22Rv1 (cell line): Measurements from ENCODE around the gene RNF144B.

Experiments
- H3K27ac ChIP-seq: fragments of 450-650 bp; 2 replicates; pipeline ENCODE4 v1.5.1; 2017
- ZFX ChIP-seq: fragments of 450-650 bp; IDR thresholded peaks from 2 replicates; pipeline ENCODE4 v1.6.1; 2017; ENCODE audit warnings: antibody characterized with exemption, borderline replicate concordance
- TF ChIP-seq, protein P1 (sequence below): fragments of 450-650 bp; IDR thresholded peaks from 2 replicates; pipeline ENCODE4 v1.5.1; 2017; ENCODE audit warnings: mild to moderate bottlenecking

RNF144B gene

DNA sequence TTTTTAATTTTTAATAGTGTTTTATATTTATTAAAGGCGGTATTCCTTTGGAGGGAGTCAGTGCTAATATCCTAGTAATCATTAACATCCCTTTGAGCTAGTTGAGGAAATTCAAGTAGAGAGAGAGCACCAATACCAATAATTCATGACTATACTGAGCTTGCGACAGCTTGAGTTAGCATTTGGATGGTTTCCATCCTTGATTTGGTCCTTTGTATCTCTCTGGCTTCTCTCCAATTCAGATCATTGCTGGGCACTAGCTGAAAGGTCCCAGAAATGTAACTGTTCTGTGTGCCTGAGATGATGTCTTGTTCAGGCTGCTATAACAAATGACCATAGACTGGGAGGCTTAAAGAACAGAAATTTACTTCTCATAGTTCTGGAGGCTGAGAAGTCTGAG is 77.0 kb downstream of the RNF144B start:
- peak overlapping the region; percentile 90 for H3K27ac ChIP-seq
- no peak for TF ChIP-seq ZFX

DNA sequence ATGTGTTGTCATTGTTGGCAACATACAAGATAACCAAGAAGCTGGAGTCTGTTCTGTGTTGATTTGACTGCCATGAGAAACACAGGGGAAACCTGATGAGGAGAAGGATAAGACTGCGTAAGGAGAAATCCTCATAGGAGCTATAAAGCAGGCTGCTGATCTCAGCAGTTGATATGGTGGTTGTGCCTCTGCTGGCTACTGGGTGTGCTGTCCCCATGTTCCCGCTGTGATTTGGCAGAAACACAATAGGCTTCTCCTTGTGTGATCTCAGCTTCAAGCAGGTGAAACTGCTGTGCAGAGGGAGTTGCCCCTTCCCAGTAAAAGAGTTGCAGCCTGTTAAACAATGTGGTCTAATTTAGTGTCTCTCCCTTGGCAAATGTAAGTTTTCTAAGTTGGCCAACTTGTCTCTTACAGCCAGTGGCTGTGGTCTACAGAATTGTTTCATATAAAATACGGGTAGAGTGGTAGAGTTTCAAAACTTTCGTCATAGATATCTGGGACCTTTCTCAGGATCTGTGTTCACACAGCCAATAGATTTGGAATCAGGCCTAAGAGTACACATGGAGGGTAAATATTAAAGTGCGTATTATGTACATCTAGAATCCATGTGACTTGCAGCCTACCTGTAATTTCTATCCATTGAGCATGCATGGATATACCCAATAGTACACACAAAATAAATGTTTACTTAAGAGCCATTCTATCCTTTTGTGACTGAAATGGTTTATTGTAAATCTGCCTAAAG is 78.4 kb downstream of the RNF144B start:
- peak overlapping the region; percentile 90 for H3K27ac ChIP-seq
- no peak for TF ChIP-seq ZFX
- TF ChIP-seq, protein P1, sequence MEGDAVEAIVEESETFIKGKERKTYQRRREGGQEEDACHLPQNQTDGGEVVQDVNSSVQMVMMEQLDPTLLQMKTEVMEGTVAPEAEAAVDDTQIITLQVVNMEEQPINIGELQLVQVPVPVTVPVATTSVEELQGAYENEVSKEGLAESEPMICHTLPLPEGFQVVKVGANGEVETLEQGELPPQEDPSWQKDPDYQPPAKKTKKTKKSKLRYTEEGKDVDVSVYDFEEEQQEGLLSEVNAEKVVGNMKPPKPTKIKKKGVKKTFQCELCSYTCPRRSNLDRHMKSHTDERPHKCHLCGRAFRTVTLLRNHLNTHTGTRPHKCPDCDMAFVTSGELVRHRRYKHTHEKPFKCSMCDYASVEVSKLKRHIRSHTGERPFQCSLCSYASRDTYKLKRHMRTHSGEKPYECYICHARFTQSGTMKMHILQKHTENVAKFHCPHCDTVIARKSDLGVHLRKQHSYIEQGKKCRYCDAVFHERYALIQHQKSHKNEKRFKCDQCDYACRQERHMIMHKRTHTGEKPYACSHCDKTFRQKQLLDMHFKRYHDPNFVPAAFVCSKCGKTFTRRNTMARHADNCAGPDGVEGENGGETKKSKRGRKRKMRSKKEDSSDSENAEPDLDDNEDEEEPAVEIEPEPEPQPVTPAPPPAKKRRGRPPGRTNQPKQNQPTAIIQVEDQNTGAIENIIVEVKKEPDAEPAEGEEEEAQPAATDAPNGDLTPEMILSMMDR = 0 out of 2 replicates have a peak, but pooled peaks have one; percentile 5

DNA sequence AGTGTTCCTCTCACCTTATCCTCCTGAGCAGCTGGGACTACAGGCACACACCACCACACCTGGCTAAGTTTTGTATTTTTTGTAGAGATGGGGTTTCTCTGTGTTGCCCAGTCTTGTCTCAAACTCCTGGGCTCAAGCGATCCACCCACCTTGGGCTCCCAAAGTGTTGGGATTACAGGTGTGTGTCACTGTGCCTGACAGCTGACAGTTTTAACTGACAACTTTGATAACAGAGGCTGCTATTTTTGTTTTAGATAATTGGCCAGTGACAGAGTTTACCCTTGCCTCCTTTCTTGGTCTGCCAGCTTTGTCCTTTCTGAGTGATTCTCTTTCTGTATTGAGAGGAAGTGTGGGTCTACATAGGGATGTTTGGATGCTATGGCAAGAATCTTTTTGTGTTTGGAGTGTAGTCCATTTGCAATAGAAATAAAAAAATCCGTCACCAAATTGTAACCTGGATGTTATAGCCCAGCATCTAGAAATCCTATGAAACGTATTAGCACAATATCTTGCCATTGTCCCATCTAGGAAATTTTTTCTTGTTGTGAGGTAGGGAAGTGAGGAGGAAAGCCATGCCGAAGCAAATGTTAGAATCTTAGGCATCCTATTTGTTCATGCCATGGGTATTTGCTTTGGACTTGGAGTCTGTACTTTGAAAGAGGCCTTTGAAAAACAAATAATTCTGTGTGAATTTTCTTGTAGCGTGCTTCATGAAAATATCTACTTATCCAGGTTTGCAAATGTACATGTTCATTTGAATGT is 80.8 kb downstream of the RNF144B start:
- H3K27ac ChIP-seq = 0 out of 2 replicates have a peak overlapping the region, but pooled peaks have one; percentile 6
- TF ChIP-seq ZFX = no peak
- TF ChIP-seq, protein P1 = no peak

DNA sequence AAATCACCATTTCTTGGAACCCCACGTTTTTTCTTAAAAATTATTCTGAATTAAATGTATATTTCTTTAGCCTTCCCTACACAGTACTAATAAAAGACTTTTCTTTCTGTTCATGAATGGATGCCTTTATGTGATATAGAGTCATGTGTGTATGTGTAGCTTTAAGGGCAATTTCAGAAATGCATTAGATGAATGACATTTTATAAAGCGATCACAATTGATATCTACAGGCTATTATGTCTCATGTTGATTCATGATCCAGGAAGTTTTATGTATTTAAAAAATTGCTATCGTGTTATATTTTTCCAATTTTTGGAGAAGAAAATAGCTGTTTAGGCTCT is 81.3 kb downstream of the RNF144B start:
- H3K27ac ChIP-seq = 0 out of 2 replicates have a peak overlapping the region, but pooled peaks have one; percentile 6
- no peak for TF ChIP-seq ZFX
- TF ChIP-seq, protein P1 = no peak

DNA sequence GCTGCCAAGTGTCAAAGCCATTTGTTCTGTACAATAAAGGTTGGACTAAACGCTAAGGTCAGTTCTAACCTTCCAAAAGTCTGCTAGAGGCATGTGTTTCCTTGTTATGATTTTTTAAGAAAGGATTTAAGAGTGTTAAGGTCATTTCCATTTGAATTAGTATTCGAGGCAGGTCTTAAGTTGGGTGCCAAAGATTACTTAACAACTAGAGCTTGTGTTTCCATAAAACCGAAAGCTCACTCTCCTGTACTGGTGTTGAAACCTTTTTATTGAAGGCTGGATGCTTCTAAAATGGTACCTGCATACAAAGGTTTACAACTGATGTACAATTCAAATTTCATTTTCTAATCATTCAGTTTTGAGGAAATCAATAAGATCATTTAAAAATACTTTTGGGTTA is 82.4 kb downstream of the RNF144B start:
- no peak for TF ChIP-seq ZFX
- TF ChIP-seq, protein P1 = no peak
- H3K27ac ChIP-seq = no peak overlapping the region

DNA sequence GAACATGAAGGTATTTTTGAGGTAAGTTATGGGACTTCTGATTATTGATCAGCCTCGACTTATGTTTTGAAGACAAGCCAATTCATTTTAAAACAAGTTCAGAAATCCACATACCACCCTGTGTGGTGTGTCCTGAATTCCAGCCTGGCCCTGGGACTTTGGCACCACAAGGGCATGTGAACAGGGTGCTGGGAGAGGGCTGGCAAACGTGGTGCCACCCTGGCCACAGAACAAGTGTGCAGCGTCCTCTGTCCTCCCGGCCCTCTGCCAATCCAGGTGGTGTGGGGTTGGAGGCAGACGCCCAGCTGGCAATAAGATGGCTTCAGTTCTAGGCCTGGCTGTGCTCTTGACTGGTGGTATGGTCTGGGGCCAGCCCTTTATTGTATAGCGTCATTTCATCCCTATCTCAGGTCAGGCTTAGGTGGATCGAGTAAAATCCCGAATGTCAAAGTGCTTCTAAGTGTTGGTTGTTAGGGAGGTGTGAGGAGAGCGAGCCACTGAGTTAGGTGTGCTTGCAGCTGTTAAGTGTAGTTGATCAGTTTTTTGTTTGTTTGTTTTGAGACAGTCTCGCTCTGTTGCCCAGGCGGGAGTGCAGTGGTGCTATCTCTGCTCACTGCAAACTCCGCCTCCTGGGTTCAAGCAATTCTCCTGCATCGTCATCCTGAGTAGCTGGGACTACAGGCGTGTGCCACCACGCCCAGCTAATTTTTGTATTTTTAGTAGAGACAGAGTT is 84.2 kb downstream of the RNF144B start:
- H3K27ac ChIP-seq = no peak overlapping the region
- TF ChIP-seq, protein P1 = no peak

DNA sequence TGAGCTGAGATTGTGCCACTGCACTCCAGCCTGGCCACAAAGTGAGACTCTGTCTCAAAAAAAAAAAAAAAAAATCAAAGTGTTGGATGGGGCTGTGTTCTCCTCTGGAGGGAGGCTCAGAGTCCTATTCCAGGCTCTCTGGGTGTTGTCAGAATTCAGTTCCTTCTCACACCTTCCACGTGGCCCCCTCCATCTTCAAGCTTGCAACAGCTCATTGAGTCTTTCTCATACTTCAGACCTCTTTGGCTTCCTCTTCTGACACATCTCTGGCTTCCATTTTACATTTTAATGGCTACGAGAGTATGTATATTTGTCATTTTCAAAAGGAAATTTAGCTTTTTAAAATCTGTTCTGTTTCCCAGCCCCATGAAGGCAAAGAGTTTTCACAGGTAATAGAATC is 85.8 kb downstream of the RNF144B start:
- H3K27ac ChIP-seq = 0 out of 2 replicates have a peak overlapping the region, but pooled peaks have one; percentile 1
- TF ChIP-seq, protein P1 = no peak
- TF ChIP-seq ZFX = no peak
